Measurements from ENCODE around the gene DUSP21.
"Not testable (repeated sequence)": the region's sequence is repeated elsewhere in the genome, so short reads cannot be mapped to it uniquely, and the experiment has no call there.

Gene DUSP21

GRCh38 chrX:44843753-44844152 lies at the start of gene DUSP21:
Gene DUSP21 (plus strand): TSS chrX:44844021. CDS start chrX:44844133, 112 bp downstream.
- no peak for DNase-seq

- no peak for DNase-seq
Observed at GRCh38 chrX:44795945-44796450, 47.8 kb upstream of the DUSP21 start.

DNA sequence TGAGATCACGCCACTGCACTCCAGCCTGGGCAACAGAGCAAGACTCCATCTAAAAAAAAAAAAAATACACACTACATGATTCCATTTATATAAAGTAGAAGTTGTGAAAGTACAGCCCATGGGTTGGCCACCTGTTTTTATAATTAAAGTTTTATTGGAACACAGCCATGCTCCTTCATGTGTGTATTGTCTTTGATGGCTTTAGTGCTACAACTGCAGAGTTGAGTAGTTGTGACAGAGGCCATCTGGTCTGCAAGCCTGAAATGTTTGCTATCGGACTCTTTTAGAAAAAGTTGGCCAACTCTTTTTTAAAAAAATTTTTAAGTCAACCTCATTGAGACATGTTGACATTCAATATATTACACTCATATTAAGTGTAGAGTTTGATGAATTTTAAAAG lies 41.2 kb upstream of the DUSP21 start:
- DNase-seq = no peak

GRCh38 chrX:44815681-44816080 lies 28.1 kb upstream of the DUSP21 start:
- DNase-seq = no peak

DNA sequence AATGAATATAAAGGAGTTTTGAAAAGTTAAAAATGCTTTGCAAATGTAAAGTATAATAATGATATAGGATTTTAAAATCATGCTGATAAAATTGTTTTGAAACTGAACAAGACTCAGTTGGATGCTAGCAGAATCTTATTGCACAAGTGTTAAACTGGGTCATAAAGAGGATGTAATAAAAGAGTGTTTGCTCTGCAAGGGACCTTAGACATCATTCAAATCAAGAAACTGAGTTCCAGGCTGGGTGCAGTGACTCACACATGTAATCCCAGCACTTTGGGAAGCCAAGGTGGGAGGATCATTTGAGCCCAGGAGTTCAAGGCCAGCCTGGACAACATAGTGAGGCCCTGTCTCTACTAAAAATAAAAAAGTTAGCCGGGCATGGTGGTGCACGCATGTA lies 27.5 kb upstream of the DUSP21 start:
- DNase-seq = no peak

GRCh38 chrX:44817029-44817428 lies 26.8 kb upstream of the DUSP21 start:
- no peak for DNase-seq

DNA sequence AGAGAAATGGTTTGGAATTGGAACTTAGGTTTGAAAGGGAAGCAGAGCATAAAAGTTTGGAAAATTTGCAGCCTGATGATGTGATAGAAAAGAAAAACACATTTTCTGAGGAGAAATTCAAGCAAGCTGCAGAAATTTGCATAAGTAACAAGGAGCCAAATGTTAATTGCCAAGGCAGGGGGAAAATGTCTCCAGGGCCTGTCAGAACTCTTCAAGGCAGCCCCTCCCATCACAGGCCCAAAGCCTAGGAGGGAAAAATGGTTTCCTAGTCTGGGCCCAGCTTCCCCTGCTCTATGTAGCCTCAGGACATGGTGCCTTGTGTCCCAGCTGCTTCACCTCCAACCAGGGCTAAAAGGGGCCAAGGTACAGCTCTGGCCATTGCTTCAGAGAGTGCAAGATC lies 21.2 kb upstream of the DUSP21 start:
- no peak for DNase-seq

- DNase-seq = not testable (repeated sequence)
Observed at GRCh38 chrX:44823193-44823592, 20.6 kb upstream of the DUSP21 start.

DNA sequence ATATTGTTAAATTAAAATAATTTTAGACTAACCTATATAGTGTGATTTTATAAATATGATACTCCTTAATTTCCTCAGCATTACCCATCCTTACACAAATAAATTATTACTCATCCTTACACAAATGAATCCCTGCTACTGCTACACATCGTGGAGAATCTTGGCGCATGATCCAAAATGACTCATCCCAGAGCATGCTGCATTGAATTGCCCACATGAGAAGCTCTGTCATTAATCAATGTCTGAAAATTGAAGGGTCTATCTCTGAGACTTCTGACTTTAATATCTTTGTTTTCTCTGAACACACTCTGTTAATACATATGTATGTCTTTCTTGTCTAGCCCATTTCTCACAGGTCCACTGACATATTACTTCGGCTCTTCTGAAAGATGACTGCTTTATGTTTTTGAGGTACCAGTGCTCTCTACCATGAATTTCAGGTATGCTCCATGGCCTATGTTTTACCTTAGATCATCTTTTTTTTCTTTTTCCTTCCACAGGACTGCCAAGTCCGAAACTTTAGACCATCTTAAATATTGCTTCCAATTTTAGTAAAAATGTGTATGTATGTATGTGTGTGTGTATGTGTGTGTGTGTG lies 15.7 kb upstream of the DUSP21 start:
- DNase-seq = no peak

DNA sequence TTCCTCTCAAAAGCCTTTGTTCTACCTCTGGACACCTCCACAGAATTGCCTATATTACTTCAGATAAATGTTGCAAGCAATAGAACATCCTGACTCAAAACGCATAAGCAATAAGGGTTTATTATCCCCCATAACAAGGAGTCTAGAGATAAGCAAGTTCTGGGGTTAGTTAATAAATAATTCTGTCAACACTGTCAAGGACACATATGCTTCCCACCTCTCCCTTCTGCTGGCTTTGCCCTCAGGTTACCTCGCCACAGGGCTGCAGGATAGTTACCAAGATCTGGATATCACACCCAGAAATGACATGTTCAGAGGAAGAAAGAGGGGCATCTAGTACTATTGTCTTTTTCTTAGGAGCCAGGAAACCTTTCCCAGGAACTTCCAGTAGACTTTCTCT lies 14.0 kb upstream of the DUSP21 start:
- DNase-seq = no peak

GRCh38 chrX:44842550-44843317 lies 1.1 kb upstream of the DUSP21 start:
- DNase-seq = no peak

GRCh38 chrX:44843318-44843702 lies 511 bp upstream of the DUSP21 start:
- no peak for DNase-seq

- DNase-seq = no peak
Observed at GRCh38 chrX:44844204-44844603, 383 bp downstream of the DUSP21 start.

- DNase-seq = not testable (repeated sequence)
Observed at GRCh38 chrX:44850891-44851290, 7.1 kb downstream of the DUSP21 start.

DNA sequence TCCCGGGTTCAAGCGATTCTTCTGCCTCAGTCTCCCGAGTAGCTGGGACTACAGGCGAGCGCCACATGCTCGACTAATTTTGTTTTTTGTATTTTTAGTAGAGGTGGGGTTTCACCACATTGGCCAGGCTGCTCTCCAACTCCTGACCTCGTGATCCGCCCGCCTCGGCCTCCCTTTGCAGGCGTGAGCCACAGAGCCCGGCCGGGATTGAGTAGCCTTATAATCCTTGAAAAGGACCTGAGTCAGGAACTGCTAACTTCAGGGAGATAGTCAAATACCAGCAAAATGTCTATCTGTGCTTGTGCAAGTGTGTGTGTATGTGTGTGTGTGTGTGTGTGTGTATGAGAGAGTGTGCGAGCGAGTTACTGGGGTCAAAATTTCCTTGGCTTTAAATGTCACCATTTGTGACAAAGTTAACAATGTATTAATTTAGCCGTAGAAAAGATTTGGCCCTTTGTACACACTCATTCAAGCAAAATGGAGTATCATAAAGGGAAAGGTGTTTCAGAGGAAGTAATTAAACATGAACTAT lies 27.4 kb downstream of the DUSP21 start:
- DNase-seq = no peak

GRCh38 chrX:44871931-44872820 lies 28.4 kb downstream of the DUSP21 start:
- no peak for DNase-seq

GRCh38 chrX:44872821-44873414 lies 29.1 kb downstream of the DUSP21 start, which contains the start of gene KDM6A:
Gene KDM6A (plus strand): TSS chrX:44873188. CDS start chrX:44873552, 364 bp downstream.
- DNase-seq = peak; percentile 58

GRCh38 chrX:44873415-44874276 lies 29.8 kb downstream of the DUSP21 start:
- no peak for DNase-seq

DNA sequence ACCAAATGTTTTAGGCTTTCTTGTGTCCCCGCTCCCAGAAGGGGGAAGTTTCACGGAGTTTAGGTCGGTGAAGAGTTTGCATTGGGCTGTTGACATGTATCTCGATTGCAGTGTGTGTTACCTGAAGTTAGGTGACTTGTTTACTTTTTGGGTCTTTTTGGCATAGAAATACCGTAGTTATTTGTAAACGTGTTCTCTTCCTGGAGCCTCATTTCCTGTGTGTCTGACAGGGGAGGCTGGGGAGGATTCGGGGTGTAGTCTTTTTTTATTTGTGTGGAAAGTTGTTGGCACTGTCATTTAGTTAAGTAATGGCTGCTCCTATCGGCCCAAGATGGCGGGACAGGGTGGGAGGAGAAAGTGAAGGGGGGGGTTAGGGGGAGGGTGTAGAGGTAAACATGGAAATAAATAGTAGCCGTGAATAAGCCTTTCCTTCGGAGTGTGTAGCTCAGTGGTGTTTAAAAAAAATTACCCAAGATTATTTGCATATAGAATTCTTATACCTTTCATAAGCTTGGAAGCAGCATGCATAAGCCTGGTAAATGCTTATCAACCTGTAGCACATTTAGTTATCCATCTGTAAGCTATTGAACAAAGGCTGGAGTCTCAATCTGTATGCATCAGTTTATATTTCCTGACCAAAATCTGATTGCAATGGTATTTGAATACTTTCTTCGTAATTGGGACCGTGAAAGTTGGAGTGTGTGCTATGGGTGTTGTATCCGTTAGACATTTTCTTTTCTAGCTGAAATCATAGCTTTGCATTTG lies 30.8 kb downstream of the DUSP21 start:
- DNase-seq = no peak

GRCh38 chrX:44875185-44875489 lies 31.3 kb downstream of the DUSP21 start:
- DNase-seq = no peak

DNA sequence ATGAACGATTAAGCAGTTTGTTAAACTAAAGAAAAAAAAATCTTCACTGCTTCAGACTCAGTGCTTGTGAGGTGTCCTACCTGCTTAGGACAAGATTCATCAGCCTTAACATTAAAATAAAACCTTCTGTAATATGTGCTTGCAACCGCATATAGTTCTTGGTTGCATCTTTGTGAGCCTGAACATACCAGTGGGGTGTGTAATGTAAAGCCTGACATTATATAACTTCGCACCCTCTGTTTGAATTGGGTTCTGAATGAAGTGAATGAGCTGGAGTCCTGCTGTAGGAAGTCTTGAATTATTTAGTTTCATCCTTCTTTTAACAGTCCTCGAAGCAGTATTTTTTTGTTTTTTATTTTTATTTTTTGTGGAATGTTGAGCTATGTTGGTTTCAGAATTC lies 32.3 kb downstream of the DUSP21 start:
- no peak for DNase-seq

All from NCI-H1436 treated with DMSO at 0.1 percent for 48 hours (cell line).